CD4-positive, alpha-beta T cell (primary cell): ENCODE results near the gene MECR. TPM values are rescaled to one million over a fixed set of nuclear protein-coding genes. Genes with fewer than 3 reads are reported as not detected.

ENCODE experiments used
- ATAC-seq: fragments of 200-7000 bp; cut with Tn5 transposase; one replicate; pipeline ENCODE4 v1.10.0; 2022; ENCODE audit warnings: mild to moderate bottlenecking; ENCODE audit not compliant: poor library complexity
- CTCF ChIA-PET: fragments of 350-600 bp; sonication (Branson Sonifier 250); formaldehyde crosslinking; loops from one replicate; lab custom pipeline; 2021; ENCODE audit warnings: antibody characterized with exemption, inconsistent platforms; lab: Charles Lee
- POLR2A ChIA-PET: fragments of 350-600 bp; sonication (Branson Sonifier 250); formaldehyde crosslinking; loops from one replicate; lab custom pipeline; 2021; ENCODE audit warnings: antibody characterized with exemption, inconsistent platforms; lab: Charles Lee
- DNase-seq, 14 experiments: peaks; one replicate each; pipeline ENCODE4 v3.0.0-alpha.2; 2013 to 2020; ENCODE audit warnings: mixed read lengths in 2 of 14
- H3K27ac ChIP-seq, 2 donors: one replicate each; pipeline versions ENCODE4 v1.5.1 to v1.7.0; 2013; ENCODE audit warnings: low read length in 2 of 2, low read depth in 1 of 2, mild to moderate bottlenecking in 1 of 2
- H3K27me3 ChIP-seq, 2 experiments: 1 replicate in 1 of 2; 2 replicates in 1 of 2; pipeline versions ENCODE4 v1.6.1 to v1.7.0; 2013; ENCODE audit warnings: low read length in 2 of 2, control low read depth in 1 of 2, mild to moderate bottlenecking in 1 of 2, moderate library complexity in 1 of 2; ENCODE audit not compliant: insufficient read depth in 2 of 2, control insufficient read depth in 1 of 2
- H3K36me3 ChIP-seq: one replicate; pipeline ENCODE4 v1.6.1; 2013; ENCODE audit warnings: low read length, control low read depth; ENCODE audit not compliant: insufficient read depth
- H3K4me1 ChIP-seq: one replicate; pipeline ENCODE4 v1.6.1; 2013; ENCODE audit warnings: low read length, control low read depth; ENCODE audit not compliant: insufficient read depth
- H3K4me3 ChIP-seq: one replicate; pipeline ENCODE4 v1.5.1; 2013; ENCODE audit warnings: mild to moderate bottlenecking, low read length, moderate library complexity
- H3K9me3 ChIP-seq, 2 experiments: 1 replicate in 1 of 2; 2 replicates in 1 of 2; pipeline versions ENCODE4 v1.6.1 to v1.7.0; 2013; ENCODE audit warnings: low read length in 2 of 2, mild to moderate bottlenecking in 2 of 2, control low read depth in 1 of 2, moderate library complexity in 1 of 2; ENCODE audit not compliant: control insufficient read depth in 1 of 2, insufficient read depth in 1 of 2
- H3K27ac Mint-ChIP-seq: one replicate; pipeline ENCODE4 v1.8.0; 2020; ENCODE audit warnings: mixed read lengths
- H3K27me3 Mint-ChIP-seq: one replicate; pipeline ENCODE4 v1.8.0; 2021; ENCODE audit warnings: mixed read lengths
- H3K36me3 Mint-ChIP-seq: one replicate; pipeline ENCODE4 v1.8.0; 2021; ENCODE audit warnings: low read depth, mixed read lengths
- H3K4me1 Mint-ChIP-seq: one replicate; pipeline ENCODE4 v1.8.0; 2021; ENCODE audit warnings: low read depth, mixed read lengths
- H3K4me3 Mint-ChIP-seq: one replicate; pipeline ENCODE4 v1.8.0; 2020; ENCODE audit warnings: mild to moderate bottlenecking, mixed read lengths
- H3K9me3 Mint-ChIP-seq: one replicate; pipeline ENCODE4 v1.8.0; 2020; ENCODE audit warnings: mixed read lengths
- CTCF ChIP-seq: fragments of 200-600 bp; IDR thresholded peaks from one replicate; pipeline ENCODE4 v1.8.0; 2022; ENCODE audit warnings: antibody characterized with exemption, mild to moderate bottlenecking
- intact Hi-C, 2 experiments: fragments of 100-400 bp; cut with DNase I in 1 of 2; cut with micrococcal nuclease in 1 of 2; formaldehyde crosslinking; loops; one replicate each; pipeline versions ENCODE4 v1.15.1 to v1.9.0; 2023 to 2025; cut with DNase I, micrococcal nuclease
- total RNA-seq, 174 experiments: library from RNA in 2 of 174; stranded (reverse) in 2 of 174; gene quantifications; one replicate each; pipeline ENCODE4 v1.2.3 and lab custom pipeline; 2021 to 2026

Gene MECR
- total RNA-seq, 2 experiments from 2014 or later = 5.5 to 6.6 TPM

- no peaks in the 10 kb centered on the region for H3K9me3 Mint-ChIP-seq
- no peaks in the 10 kb centered on the region for H3K36me3 ChIP-seq
- no peaks in the 10 kb centered on the region for H3K4me1 Mint-ChIP-seq
- no peaks in the 10 kb centered on the region for H3K27me3 ChIP-seq
- DNase-seq (no peak), ATAC-seq (no peak)
- H3K36me3 Mint-ChIP-seq = no peaks in the 10 kb centered on the region
- H3K9me3 ChIP-seq = no peaks in the 10 kb centered on the region
- ChIA-PET POLR2A (no interaction called here), CTCF (no interaction called here)
- H3K4me3 Mint-ChIP-seq = no peak overlapping the region
- intact Hi-C loops = no loop called here
- H3K27me3 Mint-ChIP-seq = peaks cover 6% of the 10 kb centered on the region
- no peaks in the 10 kb centered on the region for H3K4me1 ChIP-seq
- TF ChIP-seq CTCF = no peak
- no peak overlapping the region for H3K27ac Mint-ChIP-seq
- H3K27ac ChIP-seq = no peak overlapping the region
- no peak overlapping the region for H3K4me3 ChIP-seq
Observed at GRCh38 chr1:29278124-29278523, 47.4 kb upstream of the MECR start.

GRCh38 chr1:29275435-29275834 lies 44.7 kb upstream of the MECR start:
- CTCF ChIA-PET = no interaction called here
- H3K27ac ChIP-seq = no peak overlapping the region
- no peak for TF ChIP-seq CTCF
- H3K4me1 Mint-ChIP-seq = no peaks in the 10 kb centered on the region
- H3K9me3 ChIP-seq = no peaks in the 10 kb centered on the region
- no peak overlapping the region for H3K4me3 ChIP-seq
- H3K36me3 Mint-ChIP-seq = no peaks in the 10 kb centered on the region
- H3K27me3 Mint-ChIP-seq = peaks cover 30% of the 10 kb centered on the region
- DNase-seq (no peak), ATAC-seq (no peak)
- no peaks in the 10 kb centered on the region for H3K9me3 Mint-ChIP-seq
- H3K36me3 ChIP-seq = no peaks in the 10 kb centered on the region
- no peak overlapping the region for H3K27ac Mint-ChIP-seq
- H3K4me1 ChIP-seq = no peaks in the 10 kb centered on the region
- peaks cover under 1 to 8% of the 10 kb centered on the region in 2 experiments for H3K27me3 ChIP-seq
- POLR2A ChIA-PET = no interaction called here
- intact Hi-C loops = no loop called here
- no peak overlapping the region for H3K4me3 Mint-ChIP-seq

- ChIA-PET POLR2A (no interaction called here), CTCF (no interaction called here)
- Histone ChIP-seq H3K4me3 (no peak overlapping the region), H3K36me3 (no peaks in the 10 kb centered on the region), H3K9me3 (no peaks in the 10 kb centered on the region), H3K27ac (no peak overlapping the region), H3K27me3 (peaks cover 13 to 24% of the 10 kb centered on the region in 2 experiments), H3K4me1 (no peaks in the 10 kb centered on the region)
- no peak for TF ChIP-seq CTCF
- ATAC-seq (no peak), DNase-seq (no peak)
- H3K4me1 Mint-ChIP-seq = no peaks in the 10 kb centered on the region
- no peak overlapping the region for H3K4me3 Mint-ChIP-seq
- intact Hi-C loops = no loop called here
- H3K36me3 Mint-ChIP-seq = no peaks in the 10 kb centered on the region
- peaks cover 52% of the 10 kb centered on the region for H3K27me3 Mint-ChIP-seq
- no peaks in the 10 kb centered on the region for H3K9me3 Mint-ChIP-seq
- H3K27ac Mint-ChIP-seq = no peak overlapping the region
Observed at GRCh38 chr1:29272147-29272907, 41.6 kb upstream of the MECR start.
